Measurements from ENCODE around the gene AGRN.
"Not testable (repeated sequence)": the region's sequence is repeated elsewhere in the genome, so short reads cannot be mapped to it uniquely, and the experiment has no call there.

The AGRN gene

GRCh38 chr1:1003618-1004419, 16.1 kb upstream of the AGRN start:
- no peak for DNase-seq

- no peak for DNase-seq
Measured at GRCh38 chr1:1004420-1004779, 15.5 kb upstream of the AGRN start.

- DNase-seq = no peak
Measured at GRCh38 chr1:1004780-1005697, 14.9 kb upstream of the AGRN start.

- no peak for DNase-seq
Measured at GRCh38 chr1:1005774-1006304, 14.1 kb upstream of the AGRN start.

- no peak for DNase-seq
Measured at GRCh38 chr1:1006305-1007159, 13.4 kb upstream of the AGRN start.

GRCh38 chr1:1010131-1010530, 9.8 kb upstream of the AGRN start:
- DNase-seq = not testable (repeated sequence)

GRCh38 chr1:1011396-1011949, 8.4 kb upstream of the AGRN start:
- DNase-seq = no peak

GRCh38 chr1:1012736-1013104, 7.2 kb upstream of the AGRN start:
- not testable (repeated sequence) for DNase-seq

- peak; percentile 92 for DNase-seq
Measured at GRCh38 chr1:1013105-1013921, 6.6 kb upstream of the AGRN start, which contains the start of gene ISG15. TSS of gene ISG15 (plus strand) at chr1:1013497. CDS start at chr1:1013574, 77 bp downstream.

GRCh38 chr1:1013922-1014648, 5.8 kb upstream of the AGRN start:
- no peak for DNase-seq

- peak; percentile 58 for DNase-seq
Measured at GRCh38 chr1:1014799-1015681, 4.9 kb upstream of the AGRN start.

- DNase-seq = not testable (repeated sequence)
Measured at GRCh38 chr1:1017397-1018320, 2.3 kb upstream of the AGRN start.

- not testable (repeated sequence) for DNase-seq
Measured at GRCh38 chr1:1018321-1018685, 1.6 kb upstream of the AGRN start.

GRCh38 chr1:1019122-1019999, 559 bp upstream of the AGRN start:
- DNase-seq = peak; percentile 73

GRCh38 chr1:1020415-1021009, 592 bp downstream of the AGRN start:
- no peak for DNase-seq

- DNase-seq = no peak
Measured at GRCh38 chr1:1021010-1021919, 1.3 kb downstream of the AGRN start.
